Liver (tissue), 9 donors: ENCODE measurements around the gene VPS39. TPM values are rescaled to one million over a fixed set of nuclear protein-coding genes. Genes with fewer than 3 reads are reported as not detected.

Source experiments
- DNase-seq: peaks from one replicate; pipeline ENCODE4 v3.0.0-alpha.2; 2017; ENCODE audit warnings: low spot score
- H3K27ac ChIP-seq, 2 donors: one replicate each; pipeline ENCODE4 v1.7.0; 2013; ENCODE audit warnings: inconsistent platforms in 2 of 2, low read length in 2 of 2, control low read depth in 1 of 2, low read depth in 1 of 2, mild to moderate bottlenecking in 1 of 2
- H3K27me3 ChIP-seq, 4 donors: one replicate each; pipeline versions ENCODE4 v1.6.1 to v1.7.0; 2013; ENCODE audit warnings: low read length in 3 of 4, inconsistent platforms in 1 of 4, mild to moderate bottlenecking in 1 of 4, moderate library complexity in 1 of 4; ENCODE audit not compliant: control insufficient read depth in 4 of 4, insufficient read depth in 4 of 4
- H3K36me3 ChIP-seq, 4 donors: one replicate each; pipeline versions ENCODE4 v1.6.1 to v1.7.0; 2013; ENCODE audit warnings: low read length in 3 of 4, mild to moderate bottlenecking in 3 of 4, low read depth in 1 of 4, moderate library complexity in 1 of 4; ENCODE audit not compliant: control insufficient read depth in 4 of 4, insufficient read depth in 3 of 4
- H3K4me1 ChIP-seq, 4 donors: one replicate each; pipeline versions ENCODE4 v1.6.1 to v1.7.0; 2013; ENCODE audit warnings: low read length in 3 of 4, mild to moderate bottlenecking in 3 of 4, moderate library complexity in 1 of 4; ENCODE audit not compliant: control insufficient read depth in 4 of 4, insufficient read depth in 4 of 4
- H3K4me3 ChIP-seq, 3 donors: one replicate each; pipeline versions ENCODE4 v1.6.1 to v1.7.0; 2013; ENCODE audit warnings: low read length in 3 of 3, control low read depth in 1 of 3, low read depth in 1 of 3, mild to moderate bottlenecking in 1 of 3
- H3K9ac ChIP-seq, 2 donors: one replicate each; pipeline ENCODE4 v1.7.0; 2013; ENCODE audit warnings: low read length in 2 of 2, mild to moderate bottlenecking in 2 of 2, moderate library complexity in 2 of 2, control low read depth in 1 of 2, low read depth in 1 of 2
- H3K9me3 ChIP-seq, 4 donors: one replicate each; pipeline versions ENCODE4 v1.6.1 to v1.7.0; 2013; ENCODE audit warnings: low read length in 3 of 4; ENCODE audit not compliant: control insufficient read depth in 4 of 4
- CTCF ChIP-seq: fragments of 150-350 bp; IDR thresholded peaks from 2 replicates; pipeline ENCODE4 v1.5.1; 2017; ENCODE audit warnings: improper control_type of control experiment, low read depth, low read length; ENCODE audit not compliant: missing input control
- EGR1 ChIP-seq, 2 donors: IDR thresholded peaks; 2 replicates each; pipeline ENCODE4 v1.6.1; 2016 to 2018; ENCODE audit warnings: antibody characterized with exemption in 2 of 2, low read depth in 2 of 2
- FOXA1 ChIP-seq: IDR thresholded peaks from 2 replicates; pipeline ENCODE4 v1.6.1; 2016; ENCODE audit warnings: antibody characterized with exemption
- FOXA2 ChIP-seq: IDR thresholded peaks from 2 replicates; pipeline ENCODE4 v1.6.1; 2016; ENCODE audit warnings: antibody characterized with exemption
- GABPA ChIP-seq, 2 donors: IDR thresholded peaks in 1 of 2; conservative IDR thresholded peaks in 1 of 2; 2 replicates each; pipeline ENCODE4 v1.6.1; 2016; ENCODE audit warnings: antibody characterized with exemption in 2 of 2, mild to moderate bottlenecking in 1 of 2, moderate library complexity in 1 of 2
- HNF4A ChIP-seq, 2 donors: conservative IDR thresholded peaks; 2 replicates each; pipeline ENCODE4 v1.6.1; 2016; ENCODE audit warnings: antibody characterized with exemption in 2 of 2, mild to moderate bottlenecking in 2 of 2
- HNF4G ChIP-seq: IDR thresholded peaks from 2 replicates; pipeline ENCODE4 v1.6.1; 2016; ENCODE audit warnings: antibody characterized with exemption
- JUND ChIP-seq, 2 donors: IDR thresholded peaks; 2 replicates each; pipeline ENCODE4 v1.6.1; 2016; ENCODE audit warnings: antibody characterized with exemption in 2 of 2
- NR2F2 ChIP-seq: IDR thresholded peaks from 2 replicates; pipeline ENCODE4 v1.6.1; 2016; ENCODE audit warnings: antibody characterized with exemption
- RAD21 ChIP-seq, 2 donors: IDR thresholded peaks; 2 replicates each; pipeline ENCODE4 v1.6.1; 2016; ENCODE audit warnings: antibody characterized with exemption in 2 of 2, mild to moderate bottlenecking in 2 of 2
- RXRA ChIP-seq, 2 donors: IDR thresholded peaks; 2 replicates each; pipeline ENCODE4 v1.6.1; 2017 to 2018; ENCODE audit warnings: antibody characterized with exemption in 2 of 2, mild to moderate bottlenecking in 1 of 2
- SP1 ChIP-seq: IDR thresholded peaks from 2 replicates; pipeline ENCODE4 v1.6.1; 2018; ENCODE audit warnings: antibody characterized with exemption, mild to moderate bottlenecking
- TAF1 ChIP-seq: conservative IDR thresholded peaks from 2 replicates; pipeline ENCODE4 v1.6.1; 2016; ENCODE audit warnings: antibody characterized with exemption, mild to moderate bottlenecking
- YY1 ChIP-seq: IDR thresholded peaks from 2 replicates; pipeline ENCODE4 v1.6.1; 2016; ENCODE audit warnings: antibody characterized with exemption, mild to moderate bottlenecking
- ZBTB33 ChIP-seq: IDR thresholded peaks from 2 replicates; pipeline ENCODE4 v1.6.1; 2016; ENCODE audit warnings: antibody characterized with exemption
- WGBS: extraction: QIAGEN DNeasy Blood & Tissue Kit; methylation state at CpG from one replicate; pipeline ENCODE4 v1.1.7; 2013; 5-methylcytosine and 5-hydroxymethylcytosine counted together
- polyA plus RNA-seq, 2 donors: library from polyadenylated mRNA; stranded (reverse) in 1 of 2; unstranded in 1 of 2; fragments of 200-250 nt in 1 of 2; fragments of >200 nt in 1 of 2; fragmentation: Nextera tagmentation in 1 of 2; extraction: Ambion mirVana in 1 of 2; gene quantifications; one replicate each; pipeline versions ENCODE4 v1.2.1 to v1.2.3, GENCODE V29; 2013 to 2015
- total RNA-seq, 2 donors: library from RNA; depleted of rRNA; stranded (reverse); fragments of >200 nt; gene quantifications; one replicate each; pipeline ENCODE4 v1.2.3, GENCODE V29; 2014
- TF ChIP-seq, protein P1 (sequence below): IDR thresholded peaks from 2 replicates; pipeline ENCODE4 v1.6.1; 2016; ENCODE audit warnings: antibody characterized with exemption
- TF ChIP-seq, protein P2 (sequence below): IDR thresholded peaks from 2 replicates; pipeline ENCODE4 v1.6.1; 2016; ENCODE audit warnings: antibody characterized with exemption
- TF ChIP-seq, protein P3 (sequence below): IDR thresholded peaks from 2 replicates; pipeline ENCODE4 v1.6.1; 2016; ENCODE audit warnings: antibody characterized with exemption, mild to moderate bottlenecking
- donor health status: healthy.
- donor health status: healthy.
- donor health status: healthy.
- donor health status: healthy.
- donor health status: healthy.

VPS39 gene
- total and polyA plus RNA-seq, 4 donors: 11.1 to 41.2 (median 16.8) TPM

- no peak for TF ChIP-seq NR2F2
- TF ChIP-seq, protein P1, sequence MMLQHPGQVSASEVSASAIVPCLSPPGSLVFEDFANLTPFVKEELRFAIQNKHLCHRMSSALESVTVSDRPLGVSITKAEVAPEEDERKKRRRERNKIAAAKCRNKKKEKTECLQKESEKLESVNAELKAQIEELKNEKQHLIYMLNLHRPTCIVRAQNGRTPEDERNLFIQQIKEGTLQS: no peak
- no peak for TF ChIP-seq GABPA (IDR thresholded peaks at IDR 0.05 in 1 of 2, conservative IDR thresholded peaks at IDR 0.05 in 1 of 2)
- TF ChIP-seq TAF1: no peak
- TF ChIP-seq, protein P2, sequence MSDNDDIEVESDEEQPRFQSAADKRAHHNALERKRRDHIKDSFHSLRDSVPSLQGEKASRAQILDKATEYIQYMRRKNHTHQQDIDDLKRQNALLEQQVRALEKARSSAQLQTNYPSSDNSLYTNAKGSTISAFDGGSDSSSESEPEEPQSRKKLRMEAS: no peak
- TF ChIP-seq JUND (IDR thresholded peaks at IDR 0.05): no peak
- no peak for TF ChIP-seq YY1
- TF ChIP-seq EGR1 (IDR thresholded peaks at IDR 0.05; ENCODE audit: low read depth in 2 of 2): no peak
- no peak for TF ChIP-seq RXRA (IDR thresholded peaks at IDR 0.05)
- no peak for TF ChIP-seq HNF4A (conservative IDR thresholded peaks at IDR 0.05)
- TF ChIP-seq FOXA2: no peak
- TF ChIP-seq, protein P3, sequence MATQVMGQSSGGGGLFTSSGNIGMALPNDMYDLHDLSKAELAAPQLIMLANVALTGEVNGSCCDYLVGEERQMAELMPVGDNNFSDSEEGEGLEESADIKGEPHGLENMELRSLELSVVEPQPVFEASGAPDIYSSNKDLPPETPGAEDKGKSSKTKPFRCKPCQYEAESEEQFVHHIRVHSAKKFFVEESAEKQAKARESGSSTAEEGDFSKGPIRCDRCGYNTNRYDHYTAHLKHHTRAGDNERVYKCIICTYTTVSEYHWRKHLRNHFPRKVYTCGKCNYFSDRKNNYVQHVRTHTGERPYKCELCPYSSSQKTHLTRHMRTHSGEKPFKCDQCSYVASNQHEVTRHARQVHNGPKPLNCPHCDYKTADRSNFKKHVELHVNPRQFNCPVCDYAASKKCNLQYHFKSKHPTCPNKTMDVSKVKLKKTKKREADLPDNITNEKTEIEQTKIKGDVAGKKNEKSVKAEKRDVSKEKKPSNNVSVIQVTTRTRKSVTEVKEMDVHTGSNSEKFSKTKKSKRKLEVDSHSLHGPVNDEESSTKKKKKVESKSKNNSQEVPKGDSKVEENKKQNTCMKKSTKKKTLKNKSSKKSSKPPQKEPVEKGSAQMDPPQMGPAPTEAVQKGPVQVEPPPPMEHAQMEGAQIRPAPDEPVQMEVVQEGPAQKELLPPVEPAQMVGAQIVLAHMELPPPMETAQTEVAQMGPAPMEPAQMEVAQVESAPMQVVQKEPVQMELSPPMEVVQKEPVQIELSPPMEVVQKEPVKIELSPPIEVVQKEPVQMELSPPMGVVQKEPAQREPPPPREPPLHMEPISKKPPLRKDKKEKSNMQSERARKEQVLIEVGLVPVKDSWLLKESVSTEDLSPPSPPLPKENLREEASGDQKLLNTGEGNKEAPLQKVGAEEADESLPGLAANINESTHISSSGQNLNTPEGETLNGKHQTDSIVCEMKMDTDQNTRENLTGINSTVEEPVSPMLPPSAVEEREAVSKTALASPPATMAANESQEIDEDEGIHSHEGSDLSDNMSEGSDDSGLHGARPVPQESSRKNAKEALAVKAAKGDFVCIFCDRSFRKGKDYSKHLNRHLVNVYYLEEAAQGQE: no peak
- no peak for TF ChIP-seq SP1
- no peak for TF ChIP-seq CTCF
- TF ChIP-seq ZBTB33: no peak
- no peak for TF ChIP-seq RAD21 (IDR thresholded peaks at IDR 0.05)
- no peak for TF ChIP-seq FOXA1
- TF ChIP-seq HNF4G: no peak
- H3K9me3 ChIP-seq: no peaks in the 10 kb centered on the region
- peaks cover 0 to 11% (median 6%) of the 10 kb centered on the region in 4 donors for H3K36me3 ChIP-seq
- no peak for DNase-seq
- no peak overlapping the region for H3K4me3 ChIP-seq
- 88% methylated on average over 4 of the region's 4 CpGs for WGBS
- H3K4me1 ChIP-seq: peaks cover 2 to 16% (median 15%) of the 10 kb centered on the region in 4 donors
- no peaks in the 10 kb centered on the region for H3K27me3 ChIP-seq
- H3K9ac ChIP-seq: no peak overlapping the region
- H3K27ac ChIP-seq: no peak overlapping the region
Observed at GRCh38 chr15:42206406-42206805, 1.7 kb downstream of the VPS39 start.
